GM18907 (cell line): ENCODE data around the gene NME9.

Source experiments
- ATAC-seq: cut with Tn5 transposase; IDR thresholded peaks from one replicate; pipeline ENCODE4 v1.9.1; 2021; ENCODE audit warnings: mild to moderate bottlenecking, moderate library complexity; ENCODE audit not compliant: unreplicated experiment

The NME9 gene

GRCh38 chr3:138336454-138336999 is 6.9 kb upstream of the NME9 start:
- no peak for ATAC-seq

GRCh38 chr3:138334608-138335007 is 5.0 kb upstream of the NME9 start:
- no peak for ATAC-seq

GRCh38 chr3:138332472-138333073 is 2.9 kb upstream of the NME9 start:
- ATAC-seq, result no peak

GRCh38 chr3:138331143-138331894 is 1.7 kb upstream of the NME9 start:
- no peak for ATAC-seq

GRCh38 chr3:138329984-138330293 is 288 bp upstream of the NME9 start:
- no peak for ATAC-seq

- no peak for ATAC-seq
Observed at GRCh38 chr3:138328341-138328740, 1.3 kb downstream of the NME9 start.

GRCh38 chr3:138327831-138328230 is 1.8 kb downstream of the NME9 start:
- no peak for ATAC-seq

GRCh38 chr3:138326866-138327595 is 2.6 kb downstream of the NME9 start:
- no peak for ATAC-seq

GRCh38 chr3:138325990-138326389 is 3.7 kb downstream of the NME9 start:
- ATAC-seq, result no peak

GRCh38 chr3:138323971-138324370 is 5.7 kb downstream of the NME9 start:
- ATAC-seq, result no peak

- ATAC-seq, result no peak
Observed at GRCh38 chr3:138317687-138318086, 12.0 kb downstream of the NME9 start.

- ATAC-seq, result no peak
Observed at GRCh38 chr3:138314751-138315150, 14.9 kb downstream of the NME9 start.

- ATAC-seq, result no peak
Observed at GRCh38 chr3:138310494-138310893, 19.2 kb downstream of the NME9 start.

GRCh38 chr3:138308783-138309182 is 20.9 kb downstream of the NME9 start:
- ATAC-seq, result no peak

GRCh38 chr3:138307899-138308298 is 21.8 kb downstream of the NME9 start:
- no peak for ATAC-seq

GRCh38 chr3:138303474-138303873 is 26.2 kb downstream of the NME9 start:
- no peak for ATAC-seq

GRCh38 chr3:138300647-138301046 is 29.0 kb downstream of the NME9 start:
- no peak for ATAC-seq

GRCh38 chr3:138297876-138298275 is 31.8 kb downstream of the NME9 start:
- no peak for ATAC-seq

GRCh38 chr3:138297059-138297607 is 32.5 kb downstream of the NME9 start:
- ATAC-seq, result no peak

- no peak for ATAC-seq
Observed at GRCh38 chr3:138296639-138297038, 33.0 kb downstream of the NME9 start.

GRCh38 chr3:138289701-138290100 is 40.0 kb downstream of the NME9 start:
- no peak for ATAC-seq

- ATAC-seq, result no peak
Observed at GRCh38 chr3:138289260-138289659, 40.4 kb downstream of the NME9 start.
